NCI-H2171 (cell line): Measurements from ENCODE around the gene JAK1.

ENCODE experiments used
- DNase-seq: peaks from one replicate; lab custom pipeline; 2025; lab: John Stamatoyannopoulos, UW

JAK1 gene

DNA sequence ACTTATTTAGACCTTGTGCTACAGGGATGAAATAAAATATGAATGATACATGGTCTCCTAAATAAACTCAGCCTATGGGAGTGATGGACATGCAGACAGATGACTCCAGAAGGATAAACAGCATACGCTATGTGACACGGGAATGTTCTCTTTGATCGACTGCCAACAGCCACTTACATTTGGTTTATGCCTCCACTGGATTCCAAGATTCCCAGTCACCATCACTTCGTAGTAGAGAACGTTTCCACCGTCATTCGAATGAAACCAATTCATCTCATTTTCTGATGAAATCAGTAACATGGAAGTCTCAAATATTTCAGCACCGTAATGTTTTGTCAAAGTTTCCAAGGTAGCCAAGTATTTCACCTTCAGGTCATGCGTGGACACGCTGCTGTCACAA, 99.7 kb downstream of the JAK1 start:
- no peak for DNase-seq

DNA sequence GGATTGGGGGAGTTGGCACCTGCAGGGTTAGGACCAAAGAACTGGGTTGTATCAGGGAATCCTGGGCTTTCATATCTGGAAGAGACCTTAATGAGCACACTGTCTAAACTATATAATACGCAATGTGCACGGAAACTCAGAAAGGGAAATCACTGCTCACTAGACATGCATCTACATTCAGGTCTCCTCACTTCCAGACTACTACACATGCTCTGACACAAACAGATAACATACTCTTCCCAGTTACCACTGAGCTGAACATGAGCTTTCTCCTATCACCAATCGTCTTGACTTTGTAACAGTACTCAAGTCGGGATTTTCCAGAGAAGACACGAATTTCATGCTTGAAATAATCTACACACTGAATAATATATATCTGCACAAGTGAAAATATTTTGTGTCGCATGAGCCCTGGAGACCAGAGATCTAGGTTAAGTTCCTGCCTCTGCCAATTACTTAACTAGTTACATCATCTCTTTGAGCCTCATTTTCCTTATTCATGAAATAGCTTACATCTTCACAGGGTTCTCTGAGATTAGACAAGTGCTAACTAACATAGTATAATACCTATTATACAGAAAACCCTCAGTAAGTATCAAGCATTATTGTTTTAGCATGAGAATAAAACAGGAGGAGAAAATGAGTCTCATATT, 101.1 kb downstream of the JAK1 start:
- DNase-seq: no peak

DNA sequence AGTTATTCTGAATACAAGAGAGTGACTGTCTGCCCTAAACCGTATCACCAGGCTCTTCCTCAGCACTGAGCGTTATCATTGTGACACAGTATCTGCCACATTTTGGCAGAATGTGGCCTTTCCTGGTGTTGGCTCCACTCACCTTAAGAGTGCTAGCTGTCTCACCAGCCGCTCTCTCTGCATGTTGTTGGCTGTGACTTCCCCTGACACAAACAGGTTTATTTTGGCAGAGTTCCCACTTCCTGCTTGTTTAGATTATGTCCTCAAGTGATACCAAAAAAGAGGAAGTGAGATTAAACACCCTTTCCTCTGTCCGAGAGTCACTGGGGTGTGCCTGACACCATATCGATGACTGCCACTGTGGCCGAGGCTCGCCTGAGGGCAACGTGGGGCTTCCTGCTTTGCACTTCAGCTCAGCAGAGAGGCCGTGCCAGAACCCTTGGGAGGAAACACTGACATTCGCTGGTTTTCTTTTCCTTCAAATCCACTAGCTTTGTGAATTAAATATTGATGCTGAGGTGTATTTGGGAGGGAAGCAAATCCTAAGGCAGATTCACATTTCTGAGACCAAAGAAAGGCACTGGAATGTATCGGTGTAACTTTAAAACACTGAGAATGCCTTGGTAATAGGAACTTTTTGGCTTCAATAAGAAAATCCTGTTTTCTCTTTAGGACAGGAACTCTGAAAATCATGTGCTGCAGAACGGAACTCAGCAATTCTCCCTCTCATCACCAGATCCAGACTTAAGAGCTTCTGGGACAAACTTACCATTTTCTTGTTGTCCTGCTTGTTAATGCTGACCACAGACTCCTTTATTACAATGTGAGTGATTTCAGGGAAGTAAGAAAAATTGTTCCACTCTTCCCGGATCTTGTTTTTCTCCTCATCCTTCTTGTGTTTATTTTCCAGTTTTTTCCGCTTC, 102.1 kb downstream of the JAK1 start:
- no peak for DNase-seq

DNA sequence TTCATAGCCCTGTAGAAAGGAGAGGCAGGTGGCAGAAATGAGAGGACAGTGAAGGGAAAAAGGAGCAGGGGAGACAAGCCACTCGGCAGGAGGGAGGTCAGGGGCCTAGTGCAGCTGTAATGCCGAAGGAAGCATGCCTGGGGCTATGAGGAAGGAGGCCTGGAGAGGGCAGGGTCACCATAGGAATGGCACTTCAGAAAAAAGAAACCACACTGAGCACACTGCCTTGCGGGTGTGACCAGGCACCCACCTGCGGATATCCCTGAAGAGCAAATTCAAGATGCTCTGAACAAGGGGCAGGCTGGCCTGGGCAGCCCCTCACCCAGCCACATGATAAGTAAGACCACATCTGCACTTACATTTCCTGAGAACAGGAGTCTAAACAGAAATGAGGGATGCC, 104.7 kb downstream of the JAK1 start:
- no peak for DNase-seq

DNA sequence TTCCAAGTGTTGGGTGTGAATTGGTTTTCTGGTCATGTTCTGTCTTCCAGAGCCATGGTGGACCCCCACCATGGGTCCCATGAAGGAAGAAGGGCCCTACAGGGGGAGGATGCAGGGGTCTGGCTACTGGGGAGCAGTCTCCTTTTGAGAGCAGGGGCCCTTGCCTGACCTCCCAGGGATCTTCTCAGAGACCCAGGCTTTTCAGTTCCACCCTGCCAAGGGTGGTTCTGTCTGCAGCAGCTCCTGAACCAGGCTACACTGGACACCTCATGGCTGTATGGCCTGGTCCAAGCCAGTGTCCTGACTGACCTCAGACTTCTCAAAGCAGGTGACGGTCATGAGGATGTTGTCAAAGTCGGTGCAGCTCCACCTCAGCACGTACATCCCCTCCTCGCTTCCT, 109.0 kb downstream of the JAK1 start:
- no peak for DNase-seq

DNA sequence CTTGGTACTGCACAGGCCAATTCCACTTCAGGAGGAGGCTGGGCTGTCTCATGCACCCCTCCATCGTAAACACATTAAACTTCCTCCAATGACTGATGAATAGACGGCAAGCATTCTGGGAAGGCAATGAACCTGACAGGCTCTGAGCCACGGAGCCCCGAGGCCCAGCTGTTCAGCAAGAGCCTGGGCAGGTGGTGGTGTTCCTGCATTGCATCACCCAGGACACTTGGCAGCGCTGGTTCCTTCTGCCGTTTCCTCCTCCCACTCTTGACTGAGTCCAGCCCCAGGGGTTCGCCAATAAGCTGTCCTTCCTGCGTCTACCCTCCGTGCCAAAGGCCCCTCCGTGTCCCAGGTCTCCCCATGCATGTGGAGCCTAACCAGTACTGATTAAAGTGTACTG, 109.8 kb downstream of the JAK1 start:
- peak; percentile 81 for DNase-seq

DNA sequence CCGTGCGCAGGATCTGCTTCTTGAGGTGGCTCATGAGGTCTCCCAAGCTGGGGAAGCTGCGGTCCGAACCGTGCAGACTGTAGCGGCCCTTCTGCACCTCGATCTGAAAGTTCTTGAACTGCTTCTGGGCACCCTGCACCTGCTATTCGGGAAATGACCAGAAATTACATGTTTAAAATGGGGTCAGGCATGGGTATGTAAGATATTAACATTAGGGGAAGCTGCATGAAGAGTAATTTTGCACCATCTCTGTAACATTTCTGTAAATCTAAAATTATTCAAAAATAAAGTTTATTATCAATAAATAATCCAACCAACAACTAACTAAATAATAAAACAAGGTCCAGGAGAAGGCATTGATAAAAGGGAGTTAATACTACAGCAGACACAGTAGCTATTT, 110.8 kb downstream of the JAK1 start:
- no peak for DNase-seq

DNA sequence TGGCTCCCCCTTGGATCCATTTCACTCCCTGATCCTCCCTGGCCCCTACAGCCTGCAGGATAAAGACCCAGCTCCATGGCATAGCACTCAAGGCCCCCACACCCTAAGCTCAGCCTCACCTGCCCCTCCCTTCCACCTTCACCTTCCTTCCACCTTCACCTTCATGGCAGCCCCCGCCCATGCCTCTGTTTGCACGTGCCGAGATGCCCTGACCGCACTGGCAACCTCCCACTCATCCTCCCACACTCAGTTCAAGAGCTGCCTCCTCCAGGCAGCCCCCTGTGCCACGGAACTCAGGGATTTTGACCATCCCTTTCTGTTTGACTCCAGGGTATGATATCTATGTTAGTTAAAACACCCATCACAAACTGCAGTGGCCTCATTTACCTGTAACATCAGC, 111.7 kb downstream of the JAK1 start:
- DNase-seq: no peak

DNA sequence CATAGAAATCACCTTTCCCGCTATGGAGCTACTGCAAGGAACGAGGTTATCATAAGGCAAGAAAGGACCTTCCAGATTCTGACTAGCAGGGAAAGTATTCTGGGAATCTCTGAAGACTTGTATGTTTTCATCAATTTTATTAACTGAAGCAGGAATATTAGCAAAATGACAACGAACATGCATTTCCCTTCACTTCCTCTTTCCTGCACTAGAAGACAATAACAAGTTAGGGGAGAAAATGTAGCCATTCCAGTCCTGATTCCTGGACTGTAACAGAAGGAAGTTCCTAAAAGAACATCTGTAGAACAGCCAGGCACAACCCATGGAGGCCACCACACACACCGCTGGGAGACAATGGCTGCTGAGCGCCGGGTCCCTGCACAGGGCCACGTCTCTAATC, 114.7 kb downstream of the JAK1 start:
- no peak for DNase-seq

DNA sequence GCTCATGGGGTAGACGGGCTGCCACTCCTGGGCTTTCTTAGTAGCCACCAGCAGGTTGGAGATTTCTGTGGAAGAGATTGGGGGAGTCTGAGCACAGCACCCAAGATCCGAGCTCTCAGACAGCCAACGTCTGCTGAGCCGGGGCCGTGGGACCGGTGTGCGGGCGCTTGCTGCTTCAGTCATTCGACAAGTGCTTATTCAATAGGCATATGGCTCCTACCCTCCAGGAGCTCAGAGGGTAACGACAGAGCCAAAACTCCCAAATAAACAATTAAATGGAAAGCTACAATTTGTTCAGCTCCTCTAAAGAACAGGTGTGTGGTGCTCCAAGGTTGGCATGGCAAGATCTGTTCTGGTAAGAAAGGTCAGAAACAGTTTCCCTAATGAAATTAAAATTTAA, 115.5 kb downstream of the JAK1 start:
- no peak for DNase-seq

DNA sequence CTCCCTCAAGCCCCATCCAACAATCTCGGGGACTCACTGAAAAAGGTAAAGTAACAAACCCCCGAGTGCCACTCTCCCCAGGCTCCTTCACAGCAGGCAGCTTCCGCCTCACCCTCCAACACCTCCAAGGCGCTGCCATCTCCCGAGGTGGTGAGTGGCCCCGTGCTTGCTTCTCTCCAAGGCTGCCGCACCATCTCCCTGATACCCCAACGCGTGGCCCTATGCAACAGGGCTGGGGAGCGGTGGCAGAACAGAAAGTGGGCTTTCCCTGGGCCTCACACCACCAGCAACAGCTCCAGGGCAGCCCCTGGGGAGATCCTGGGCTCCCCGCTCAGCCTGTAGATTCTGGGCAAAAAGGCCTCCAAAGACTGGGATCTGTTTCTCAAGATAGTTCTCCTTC, 116.4 kb downstream of the JAK1 start:
- DNase-seq: no peak

DNA sequence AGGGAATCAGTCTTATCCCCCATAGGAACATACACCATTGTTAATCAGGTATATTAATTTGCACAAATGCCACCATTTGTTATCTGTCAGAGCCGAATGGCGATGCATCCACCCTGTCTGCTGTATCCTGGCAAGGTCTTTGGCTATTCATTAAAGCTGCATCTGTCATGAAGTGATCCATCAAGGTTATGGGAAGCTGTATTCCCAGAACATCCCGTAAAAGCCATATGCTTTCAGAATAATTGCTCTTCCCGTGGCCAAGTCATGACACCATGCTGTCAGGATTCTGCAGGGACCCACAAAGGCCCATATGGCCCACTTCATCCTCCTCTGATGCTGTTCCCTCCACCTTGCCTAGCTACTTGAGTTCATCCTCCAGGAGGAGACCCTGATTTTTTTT, 117.5 kb downstream of the JAK1 start:
- peak; percentile 87 for DNase-seq

DNA sequence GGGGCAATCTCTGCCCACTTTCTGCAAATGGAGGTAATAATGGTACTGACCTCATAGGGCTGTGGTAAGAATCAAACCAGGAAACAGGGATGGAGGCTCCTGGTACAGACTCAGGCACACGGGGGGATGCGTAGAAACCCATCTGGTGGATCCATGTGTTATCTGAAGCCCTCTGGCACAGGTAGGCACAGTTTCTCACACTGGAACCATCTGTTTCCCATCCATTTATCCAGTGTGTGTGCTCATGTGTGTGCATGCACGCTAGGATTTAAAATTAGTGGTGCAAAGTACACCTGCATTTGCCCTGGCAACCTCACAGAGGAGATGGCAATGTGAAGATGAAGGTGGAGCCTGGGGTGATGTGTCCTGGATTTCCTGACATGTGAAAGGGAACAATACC, 118.2 kb downstream of the JAK1 start:
- DNase-seq: peak; percentile 68

DNA sequence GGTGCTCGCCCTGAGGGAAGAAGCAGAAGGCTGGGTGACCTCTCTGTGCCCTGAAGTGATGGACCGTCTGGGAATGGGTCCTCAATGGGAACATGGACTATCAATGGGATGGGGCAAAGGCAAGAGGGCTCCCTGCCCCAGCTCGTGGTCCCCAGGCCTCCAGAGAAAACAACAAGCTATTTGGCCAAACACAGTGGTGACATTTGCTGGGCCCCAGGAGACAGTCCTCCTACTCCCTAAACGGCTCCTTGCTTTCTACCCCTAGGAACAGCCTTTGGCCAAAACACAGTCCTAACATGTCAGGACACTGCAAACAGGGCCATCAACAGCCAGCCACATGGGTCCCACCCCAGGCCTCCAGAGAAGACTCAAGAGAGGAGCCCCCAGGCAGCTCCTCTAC, 118.7 kb downstream of the JAK1 start:
- no peak for DNase-seq

DNA sequence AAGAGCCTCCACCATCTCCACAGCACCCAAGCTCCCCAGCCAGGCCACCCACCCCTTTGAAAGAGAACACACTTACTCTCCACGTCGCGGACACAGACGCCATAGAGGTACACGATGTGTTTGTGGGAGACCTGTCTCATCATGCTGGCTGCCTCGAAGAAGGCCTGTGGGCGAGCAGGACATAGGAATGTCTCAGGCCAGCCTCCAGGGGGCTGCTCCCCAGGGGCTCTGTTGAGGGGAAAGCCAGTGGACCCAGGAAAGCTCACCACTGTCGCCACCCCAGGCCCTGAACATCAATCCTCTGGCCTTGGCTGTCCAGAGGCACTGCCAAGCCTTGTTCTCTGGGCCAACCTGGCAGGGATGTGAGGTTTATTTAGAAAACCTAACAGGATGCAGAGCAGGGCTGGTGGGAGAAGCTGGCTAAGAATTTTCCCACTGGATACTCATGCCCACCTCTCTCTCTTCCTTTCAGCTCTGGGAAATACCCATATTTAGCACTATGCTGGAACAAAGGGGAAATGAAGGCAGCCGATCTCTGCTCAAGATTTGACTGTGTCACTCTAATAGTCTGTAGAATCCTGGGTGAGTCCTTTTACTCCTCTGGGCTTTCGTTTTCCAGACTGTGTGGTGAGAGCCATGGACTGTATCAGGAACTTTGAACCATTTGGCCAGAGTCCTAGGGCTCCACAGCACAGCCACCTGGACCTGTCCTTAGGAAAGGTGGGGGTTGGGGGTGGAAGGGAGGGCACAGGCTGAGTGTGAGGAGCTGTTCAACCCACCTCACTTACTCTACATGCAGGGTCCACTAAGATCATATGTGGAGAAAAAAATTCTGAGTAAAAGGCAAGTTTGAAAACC, 119.5 kb downstream of the JAK1 start:
- DNase-seq: no peak

DNA sequence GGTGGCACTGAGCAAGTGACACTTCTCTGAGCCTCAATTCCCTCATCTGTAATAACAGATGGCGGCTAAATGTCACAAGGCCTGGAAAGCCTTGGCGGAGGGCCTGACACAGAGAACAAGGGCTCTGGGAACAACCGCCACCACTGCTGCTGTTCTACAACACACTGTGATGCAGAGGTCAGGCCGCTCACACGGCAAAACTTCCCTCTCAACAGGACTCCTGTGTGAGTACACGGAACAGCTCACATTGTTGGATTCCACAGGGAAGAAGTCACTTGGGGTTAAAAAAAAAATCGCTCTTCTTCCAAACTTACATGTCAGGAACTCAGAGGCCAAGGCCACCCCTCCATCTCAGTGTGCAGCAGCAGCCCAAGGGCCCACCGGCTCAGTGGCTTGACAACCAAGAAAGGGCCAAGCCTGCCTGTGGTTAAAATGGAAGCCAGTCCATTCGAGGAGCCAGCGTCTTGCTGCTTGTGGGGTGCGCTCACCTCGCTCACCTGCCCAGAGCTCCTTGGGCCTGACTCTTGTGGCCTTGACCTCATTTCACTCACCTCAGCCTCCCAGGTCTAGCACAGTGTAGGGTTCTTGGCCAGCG, 120.4 kb downstream of the JAK1 start:
- DNase-seq: no peak

DNA sequence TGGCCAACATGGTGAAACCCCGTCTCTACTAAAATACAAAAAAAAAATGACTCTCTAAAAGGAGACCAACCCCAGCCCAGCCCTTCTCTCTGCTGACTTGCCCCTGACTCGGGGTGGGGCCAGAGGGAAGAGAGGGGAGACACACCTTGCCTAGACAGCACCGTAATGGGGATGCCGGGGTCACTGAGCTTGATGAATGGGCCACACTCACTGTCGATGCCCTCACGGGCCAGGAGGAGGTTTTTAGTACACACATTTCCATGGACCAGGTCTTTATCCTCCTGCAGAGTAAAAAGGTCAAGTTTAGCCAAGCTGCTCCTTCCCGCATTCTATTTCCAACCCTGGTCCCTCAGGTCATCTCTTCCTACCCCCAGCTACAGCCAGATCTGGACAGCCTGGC, 121.7 kb downstream of the JAK1 start:
- no peak for DNase-seq

DNA sequence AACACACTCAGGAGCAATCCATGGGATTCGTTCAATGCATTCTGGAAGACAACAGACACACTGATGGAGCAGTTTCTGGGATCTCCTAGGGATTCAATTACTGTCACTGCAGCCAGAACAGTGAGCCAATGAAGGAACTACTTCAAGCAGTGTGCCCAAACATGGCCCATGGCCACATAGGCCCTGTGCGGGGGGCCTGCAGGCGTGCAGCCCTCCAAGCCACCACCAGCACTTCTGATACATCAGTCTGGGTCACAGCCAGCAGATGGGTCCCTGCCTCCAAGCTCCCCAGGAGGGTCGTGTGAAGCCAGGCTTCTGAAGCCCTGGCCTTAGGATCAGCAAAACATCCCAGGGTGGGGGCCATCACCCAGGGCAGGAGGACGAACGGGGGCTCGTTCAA, 122.2 kb downstream of the JAK1 start:
- DNase-seq: no peak

DNA sequence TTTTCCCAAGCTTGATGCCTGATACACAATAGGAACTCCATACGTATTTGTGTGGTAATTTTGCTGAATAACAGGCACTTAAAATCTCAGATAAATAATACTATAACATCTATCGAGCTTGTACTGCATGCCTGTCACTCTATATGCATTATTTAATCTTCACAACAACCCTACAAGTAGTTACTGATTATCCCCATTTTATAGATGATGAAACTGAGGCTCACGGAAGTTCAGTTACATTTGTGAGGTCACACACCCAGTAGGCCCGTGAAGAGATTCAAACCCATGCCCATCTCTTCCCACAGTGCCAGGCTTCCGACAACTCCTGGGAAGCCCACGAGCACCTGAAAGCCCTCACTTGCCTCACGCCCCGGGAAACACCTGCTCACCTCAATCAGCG, 122.7 kb downstream of the JAK1 start:
- no peak for DNase-seq

DNA sequence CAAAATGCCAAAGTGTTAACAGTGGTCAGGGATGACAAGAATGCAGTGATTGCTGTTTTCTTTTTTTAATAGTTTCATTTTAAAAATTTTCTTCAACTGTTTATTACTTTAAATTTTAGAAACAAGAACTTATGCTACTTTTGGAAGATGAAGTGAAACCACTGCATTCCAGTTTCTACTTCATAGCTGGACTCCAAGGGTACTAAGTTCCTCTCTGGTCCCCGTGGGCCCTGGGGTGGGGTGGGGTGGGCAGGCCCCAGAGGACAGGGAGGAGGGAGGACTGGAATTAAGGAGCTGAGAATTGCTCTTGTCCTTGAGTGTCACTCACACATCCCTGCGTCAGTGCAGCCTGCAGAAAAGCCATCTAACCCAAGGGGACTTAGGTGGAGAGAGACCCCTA, 124.1 kb downstream of the JAK1 start:
- no peak for DNase-seq

DNA sequence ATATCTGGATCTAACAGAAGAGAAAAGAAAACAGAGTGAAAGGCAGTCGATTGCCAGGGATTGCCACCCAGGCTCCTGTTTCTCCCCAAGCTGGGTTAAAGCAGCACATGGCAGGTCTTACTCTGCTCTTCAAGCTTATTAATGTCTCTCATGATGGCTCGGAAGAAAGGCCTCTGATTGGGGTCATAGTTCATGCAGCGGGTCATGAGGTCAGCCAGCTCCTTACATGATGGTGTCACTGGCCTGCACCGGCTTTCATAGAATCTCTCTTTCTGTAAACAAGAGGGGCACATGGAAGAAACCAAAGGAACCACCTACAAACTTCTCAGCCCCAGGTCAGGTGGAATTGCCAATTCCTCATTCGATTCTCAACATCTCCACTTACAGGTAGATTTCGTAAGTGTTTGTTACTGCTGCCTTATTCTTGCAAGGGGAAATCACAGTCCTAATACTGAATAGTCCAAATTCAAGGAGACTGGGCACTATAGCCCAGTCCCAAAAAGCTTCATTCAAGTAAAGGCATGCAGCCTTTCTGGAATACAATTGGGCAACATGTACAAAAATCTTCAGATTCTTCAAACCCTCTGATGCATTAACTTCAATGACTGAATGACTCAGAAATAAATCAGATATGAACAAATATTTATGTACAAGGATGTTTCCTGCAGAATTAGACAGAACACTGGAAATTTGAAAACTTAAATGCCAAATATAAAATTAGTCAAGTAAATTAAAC, 124.9 kb downstream of the JAK1 start:
- DNase-seq: no peak
